Measurements from ENCODE around the gene CDKN2B.
"Not testable (repeated sequence)": the region's sequence is repeated elsewhere in the genome, so short reads cannot be mapped to it uniquely, and the experiment has no call there.

Gene CDKN2B

GRCh38 chr9:21968331-21969010, 40.6 kb downstream of the CDKN2B start:
- DNase-seq = no peak

GRCh38 chr9:21967702-21968101, 41.4 kb downstream of the CDKN2B start:
- DNase-seq = no peak

GRCh38 chr9:21967169-21967568, 41.9 kb downstream of the CDKN2B start:
- DNase-seq = no peak

- no peak for DNase-seq
Observed at GRCh38 chr9:21966140-21966851, 42.8 kb downstream of the CDKN2B start.

- no peak for DNase-seq
Observed at GRCh38 chr9:21965401-21965951, 43.6 kb downstream of the CDKN2B start.

GRCh38 chr9:21964925-21965385, 44.1 kb downstream of the CDKN2B start:
- DNase-seq = no peak

GRCh38 chr9:21961569-21961968, 47.5 kb downstream of the CDKN2B start:
- no peak for DNase-seq

GRCh38 chr9:21959268-21959667, 49.8 kb downstream of the CDKN2B start:
- DNase-seq = not testable (repeated sequence)

- no peak for DNase-seq
Observed at GRCh38 chr9:21958833-21959232, 50.3 kb downstream of the CDKN2B start.
